ENCODE data around the gene TAS2R14. TPM values are rescaled to one million over a fixed set of nuclear protein-coding genes. Genes with fewer than 3 reads are reported as not detected.

TAS2R14 gene
- total RNA-seq, 1 donor from 2014 or later, result 7.1 TPM

DNA sequence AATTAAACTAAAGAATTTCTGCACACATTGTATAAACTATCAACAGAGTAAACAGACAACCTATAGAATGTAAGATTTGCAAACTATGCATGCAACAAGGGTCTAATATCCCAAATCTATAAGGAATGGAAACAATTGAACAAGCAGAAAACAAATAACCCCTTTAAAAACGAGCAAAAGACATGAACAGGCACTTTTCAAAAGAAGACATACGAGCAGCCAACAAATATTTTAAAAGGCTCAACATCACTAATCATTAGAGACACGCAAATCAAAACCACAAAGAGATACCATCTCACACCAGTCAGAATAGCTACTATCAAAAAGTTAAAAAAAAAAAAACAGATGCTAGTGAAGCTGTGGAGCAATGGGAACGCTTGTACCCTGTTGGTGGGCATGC is 34.4 kb downstream of the TAS2R14 start:
- DNase-seq (ENCODE audit: low read depth), result no peak

- peak; percentile 13 for DNase-seq (ENCODE audit: low read depth)
Observed at GRCh38 chr12:10901427-10901826, 37.6 kb downstream of the TAS2R14 start.

DNA sequence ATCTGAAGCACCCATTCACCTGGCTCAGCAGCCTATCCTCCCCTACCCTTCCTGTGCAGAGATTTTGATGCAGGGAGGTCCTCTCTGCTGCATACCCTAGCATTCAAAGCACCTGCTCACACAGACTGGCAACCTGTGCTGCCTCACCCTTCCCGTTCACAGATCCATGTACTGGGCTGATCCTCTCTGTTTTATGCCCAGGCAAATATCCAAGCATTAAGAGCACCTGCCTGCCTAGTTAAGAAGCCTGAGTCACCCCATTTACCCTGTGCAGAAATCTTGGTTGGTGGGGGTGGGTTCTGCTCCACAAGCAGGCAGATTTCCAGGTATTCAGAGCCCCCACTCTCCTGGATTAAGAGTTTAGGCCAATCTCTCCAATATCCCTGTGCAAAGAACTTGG is 38.1 kb downstream of the TAS2R14 start:
- DNase-seq (ENCODE audit: low read depth), result no peak

GRCh38 chr12:10900530-10900929 is 38.5 kb downstream of the TAS2R14 start:
- DNase-seq (ENCODE audit: low read depth), result no peak

DNA sequence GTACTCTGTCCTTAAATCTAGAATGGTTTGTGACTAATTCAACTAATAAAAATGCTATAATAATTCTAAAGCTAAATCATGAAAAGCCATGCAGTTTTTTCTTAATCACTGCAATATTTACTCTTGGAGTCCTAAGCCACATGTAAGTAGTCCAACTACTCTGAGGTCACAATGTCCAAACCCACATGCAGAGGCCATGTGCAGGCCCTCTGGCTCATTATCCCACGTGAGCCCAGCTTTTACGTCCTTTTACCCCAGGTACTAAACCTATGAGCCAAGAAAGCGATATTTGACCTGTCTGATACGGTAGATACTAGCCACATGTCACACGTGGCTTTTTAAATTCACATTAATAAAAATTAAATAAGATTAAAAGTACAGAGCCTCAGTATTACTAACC is 42.2 kb downstream of the TAS2R14 start:
- DNase-seq (ENCODE audit: low read depth), result no peak

GRCh38 chr12:10891937-10892336 is 47.1 kb downstream of the TAS2R14 start:
- DNase-seq (ENCODE audit: low read depth), result no peak

DNA sequence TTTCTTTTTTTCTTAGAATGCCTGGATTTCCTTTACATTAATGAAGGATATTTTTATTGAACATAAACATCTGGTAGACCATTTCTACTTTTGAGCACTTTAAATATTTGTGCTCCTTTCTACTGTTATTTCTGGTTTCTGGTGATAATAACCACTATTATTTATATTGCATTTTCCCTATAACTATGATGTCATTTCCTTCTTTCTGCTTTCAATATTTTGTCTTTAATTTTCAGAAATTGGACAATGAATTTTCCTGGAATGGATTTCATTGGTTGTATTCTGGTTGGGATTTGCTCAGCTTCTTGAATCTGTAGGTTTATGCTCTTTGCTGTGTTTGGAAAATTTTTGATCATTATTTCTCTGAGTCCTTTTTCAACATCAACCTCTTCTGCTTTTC is 49.8 kb downstream of the TAS2R14 start:
- no peak for DNase-seq (ENCODE audit: low read depth)

Other genes starting within 250 kb of the TAS2R14 start
- gene YBX3, start 215.9 kb downstream of the TAS2R14 start, total RNA-seq, result 67.6 and 163 TPM in 2 replicates
- gene TAS2R7, start 136.6 kb downstream of the TAS2R14 start, total RNA-seq, result 0.20 TPM in 1 of 2 replicates, not detected in the other
- gene TAS2R8, start 132.0 kb downstream of the TAS2R14 start, total RNA-seq, result 0.25 TPM in 1 of 2 replicates, not detected in the other
- gene TAS2R9, start 129.1 kb downstream of the TAS2R14 start, total RNA-seq, result 0.35 TPM in 1 of 2 replicates, not detected in the other
- 3.0 TPM in 1 of 2 replicates, not detected in the other for gene TAS2R10, start 112.9 kb downstream of the TAS2R14 start, total RNA-seq
- gene PRR4, start 89.8 kb downstream of the TAS2R14 start, total RNA-seq, result 1.4 and 2.3 TPM in 2 replicates
- 5.9 and 14.8 TPM in 2 replicates for gene PRH1, start 55.0 kb downstream of the TAS2R14 start, total RNA-seq
- 5.2 TPM in 1 of 2 replicates, not detected in the other for gene TAS2R13, start 29.7 kb downstream of the TAS2R14 start, total RNA-seq
- gene PRH2, start 10.0 kb downstream of the TAS2R14 start, total RNA-seq, result not detected in 2 replicates
- gene TAS2R50, start 47.6 kb upstream of the TAS2R14 start, total RNA-seq, result 0.35 and 9.3 TPM in 2 replicates
- 1.6 and 7.7 TPM in 2 replicates for gene TAS2R20, start 59.0 kb upstream of the TAS2R14 start, total RNA-seq
- gene TAS2R19, start 83.4 kb upstream of the TAS2R14 start, total RNA-seq, result 1.2 and 11.6 TPM in 2 replicates
- 9.5 TPM in 1 of 2 replicates, not detected in the other for gene TAS2R31, start 92.1 kb upstream of the TAS2R14 start, total RNA-seq
- 5.3 TPM in 1 of 2 replicates, not detected in the other for gene TAS2R46, start 123.0 kb upstream of the TAS2R14 start, total RNA-seq
- gene TAS2R43, start 153.1 kb upstream of the TAS2R14 start, total RNA-seq, result 0.52 TPM in 1 of 2 replicates, not detected in the other
- gene TAS2R30, start 195.4 kb upstream of the TAS2R14 start, total RNA-seq, result 0.52 and 8.6 TPM in 2 replicates
- 6.3 and 8.0 TPM in 2 replicates for gene SMIM10L1, start 231.9 kb upstream of the TAS2R14 start, total RNA-seq
- gene TAS2R42, start 247.7 kb upstream of the TAS2R14 start, total RNA-seq, result not detected in 2 replicates

Data from renal cortical epithelial cell (primary cell).